HCT116 (cell line): ENCODE measurements around the gene SNED1. TPM values are rescaled to one million over a fixed set of nuclear protein-coding genes. Genes with fewer than 3 reads are reported as not detected.

ENCODE experiments used
- ATAC-seq: fragments of 200-7000 bp; cut with Tn5 transposase; 2 replicates; pipeline ENCODE4 v1.9.1; 2020; ENCODE audit warnings: mild to moderate bottlenecking, moderate library complexity
- BruUV-seq: library from RNA; stranded (reverse); fragments of 400-500 nt; replicated peaks from 2 replicates; lab custom pipeline; 2021; lab: Mats Ljungman, UMichigan
- CTCF ChIA-PET: fragments of 300-600 bp; sonication (Branson Sonifier 250); formaldehyde crosslinking; loops from one replicate; lab custom pipeline; 2021; ENCODE audit warnings: antibody characterized with exemption; lab: Charles Lee
- POLR2A ChIA-PET: fragments of 300-600, 350-600 bp; sonication (Branson Sonifier 250); formaldehyde crosslinking; loops from one replicate; lab custom pipeline; 2021; ENCODE audit warnings: antibody characterized with exemption; lab: Charles Lee
- RAD21 ChIA-PET, 2 experiments: fragments of 300-600 bp; sonication (Branson Sonifier 250); formaldehyde crosslinking; loops; one replicate each; lab custom pipeline; 2023; ENCODE audit warnings: low total read pairs in 2 of 2; ENCODE audit not compliant: uncharacterized antibody in 2 of 2, unreplicated experiment in 2 of 2, low non-redundant PET in 1 of 2; lab: Charles Lee
- DNase-seq: peaks from one replicate; pipeline ENCODE4 v3.0.0-alpha.2; 2010; ENCODE audit warnings: low read depth, low spot score
- H2AFZ ChIP-seq: fragments of 200-600 bp; shearing (Covaris generic), sonication (generic); 2 replicates; pipeline ENCODE4 v1.6.1; 2017; ENCODE audit warnings: low read depth, mixed run types, mixed read lengths, antibody characterized with exemption, low read length; ENCODE audit not compliant: poor library complexity, severe bottlenecking
- H3K27ac ChIP-seq: 2 replicates; pipeline ENCODE4 v1.5.1; 2012; ENCODE audit warnings: low read depth, low read length
- H3K27me3 ChIP-seq: fragments of 200-600 bp; sonication (generic); 2 replicates; pipeline ENCODE4 v1.6.1; 2016; ENCODE audit warnings: mixed run types, low read length, mixed read lengths; ENCODE audit not compliant: insufficient read depth
- H3K36me3 ChIP-seq, 2 experiments: fragments of 200-500 bp in 1 of 2; fragments of 200-600 bp in 1 of 2; sonication (Bioruptor generic) in 1 of 2; sonication (generic) in 1 of 2; 2 replicates each; pipeline versions ENCODE4 v1.5.1 to v1.6.1; 2014 to 2016; ENCODE audit warnings: low read length in 2 of 2, inconsistent platforms in 1 of 2, mixed read lengths in 1 of 2, mixed run types in 1 of 2; ENCODE audit not compliant: insufficient read depth in 2 of 2, control insufficient read depth in 1 of 2
- H3K4me1 ChIP-seq, 2 experiments: fragments of 200-600 bp in 1 of 2; sonication (generic) in 1 of 2; 2 replicates each; pipeline versions ENCODE4 v1.5.1 to v1.6.1; 2012 to 2017; ENCODE audit warnings: low read length in 2 of 2, inconsistent platforms in 1 of 2, mild to moderate bottlenecking in 1 of 2, mixed read lengths in 1 of 2, mixed run types in 1 of 2, moderate library complexity in 1 of 2; ENCODE audit not compliant: insufficient read depth in 2 of 2, control insufficient read depth in 1 of 2
- H3K4me2 ChIP-seq: fragments of 200-600 bp; sonication (generic); 2 replicates; pipeline ENCODE4 v1.6.1; 2017; ENCODE audit warnings: mixed run types, low read length, mixed read lengths
- H3K4me3 ChIP-seq, 2 experiments: fragments of 200-600 bp in 1 of 2; sonication (generic) in 1 of 2; replicated peaks in 1 of 2; 2 replicates each; pipeline ENCODE4 v1.5.1; 2011 to 2016; ENCODE audit warnings: low read length in 2 of 2, control low read depth in 1 of 2, low read depth in 1 of 2, mild to moderate bottlenecking in 1 of 2, mixed read lengths in 1 of 2, mixed run types in 1 of 2
- H3K79me2 ChIP-seq: fragments of 200-600 bp; sonication (generic); 2 replicates; pipeline ENCODE4 v1.6.1; 2017; ENCODE audit warnings: mild to moderate bottlenecking, mixed run types, low read length, moderate library complexity, mixed read lengths; ENCODE audit not compliant: insufficient read depth
- H3K9ac ChIP-seq: fragments of 200-600 bp; sonication (generic); 2 replicates; pipeline ENCODE4 v1.6.1; 2016; ENCODE audit warnings: low read length, mixed read lengths
- H3K9me2 ChIP-seq: fragments of 200-600 bp; sonication (generic), shearing (Covaris generic); 2 replicates; pipeline ENCODE4 v1.6.1; 2017; ENCODE audit warnings: mixed run types, mild to moderate bottlenecking, moderate library complexity; ENCODE audit not compliant: insufficient read depth
- H3K9me3 ChIP-seq, 2 experiments: fragments of 200-500 bp in 1 of 2; fragments of 200-600 bp in 1 of 2; sonication (Bioruptor generic) in 1 of 2; sonication (generic) in 1 of 2; 2 replicates each; pipeline ENCODE4 v1.6.1; 2014 to 2017; ENCODE audit warnings: low read length in 2 of 2, mixed read lengths in 2 of 2, inconsistent platforms in 1 of 2, low read depth in 1 of 2, mild to moderate bottlenecking in 1 of 2, mixed run types in 1 of 2, moderate library complexity in 1 of 2; ENCODE audit not compliant: control insufficient read depth in 1 of 2, insufficient read depth in 1 of 2
- H4K20me1 ChIP-seq: fragments of 200-600 bp; sonication (generic), shearing (Covaris generic); 2 replicates; pipeline ENCODE4 v1.6.1; 2017; ENCODE audit warnings: mixed run types, mild to moderate bottlenecking, moderate library complexity; ENCODE audit not compliant: insufficient read depth
- ATF3 ChIP-seq: IDR thresholded peaks from 2 replicates; pipeline ENCODE4 v1.6.1; 2012
- CEBPB ChIP-seq: IDR thresholded peaks from 2 replicates; pipeline ENCODE4 v1.6.1; 2012; ENCODE audit warnings: low read depth
- EGR1 ChIP-seq: IDR thresholded peaks from 2 replicates; pipeline ENCODE4 v1.6.1; 2012; ENCODE audit warnings: low read depth
- EZH2phosphoT487 ChIP-seq: fragments of 200-600 bp; IDR thresholded peaks from 2 replicates; pipeline ENCODE4 v1.6.1; 2018; ENCODE audit warnings: antibody characterized with exemption, borderline replicate concordance
- FOSL1 ChIP-seq: IDR thresholded peaks from 2 replicates; pipeline ENCODE4 v1.6.1; 2012; ENCODE audit warnings: low read depth
- JUND ChIP-seq: IDR thresholded peaks from 2 replicates; pipeline ENCODE4 v1.6.1; 2012
- POLR2A ChIP-seq: IDR thresholded peaks from 2 replicates; pipeline ENCODE4 v1.7.0; 2011; ENCODE audit warnings: borderline replicate concordance; ENCODE audit not compliant: insufficient read depth, insufficient read length; ENCODE audit errors: extremely low read depth
- POLR2AphosphoS5 ChIP-seq: IDR thresholded peaks from 2 replicates; pipeline ENCODE4 v1.6.1; 2011; ENCODE audit warnings: mild to moderate bottlenecking, low read depth, low read length, moderate library complexity
- RAD21 ChIP-seq: IDR thresholded peaks from 2 replicates; pipeline ENCODE4 v1.6.1; 2012; ENCODE audit warnings: low read depth, mild to moderate bottlenecking
- SIN3A ChIP-seq: IDR thresholded peaks from 2 replicates; pipeline ENCODE4 v1.6.1; 2012; ENCODE audit warnings: low read depth
- SP1 ChIP-seq: IDR thresholded peaks from 2 replicates; pipeline ENCODE4 v1.6.1; 2012; ENCODE audit warnings: low read depth
- SRF ChIP-seq: IDR thresholded peaks from 2 replicates; pipeline ENCODE4 v1.6.1; 2012; ENCODE audit warnings: low read depth
- TCF7L2 ChIP-seq: IDR thresholded peaks from 2 replicates; pipeline ENCODE4 v1.7.0; 2011; ENCODE audit warnings: borderline replicate concordance, inconsistent platforms; ENCODE audit not compliant: insufficient read depth, insufficient read length; ENCODE audit errors: extremely low read depth
- YY1 ChIP-seq: IDR thresholded peaks from 2 replicates; pipeline ENCODE4 v1.6.1; 2011; ENCODE audit warnings: low read length, low read depth, moderate library complexity, mild to moderate bottlenecking; ENCODE audit not compliant: insufficient replicate concordance; ENCODE audit errors: extremely low read depth
- ZBTB33 ChIP-seq: IDR thresholded peaks from 2 replicates; pipeline ENCODE4 v1.6.1; 2011; ENCODE audit warnings: mild to moderate bottlenecking, low read length, moderate library complexity; ENCODE audit not compliant: insufficient replicate concordance; ENCODE audit errors: extremely low read depth
- ZFX ChIP-seq: fragments of 450-650 bp; IDR thresholded peaks from 2 replicates; pipeline ENCODE4 v1.6.1; 2017
- intact Hi-C: fragments of 100-400 bp; cut with micrococcal nuclease; formaldehyde crosslinking; loops from 2 replicates; pipeline ENCODE4 v1.10.0; 2022
- total RNA-seq: library from RNA; stranded (reverse); gene quantifications from one replicate; pipeline ENCODE4 v1.2.1, GENCODE V29; 2021; ENCODE audit not compliant: unreplicated experiment
- TF ChIP-seq, protein P1 (sequence below): IDR thresholded peaks from 2 replicates; pipeline ENCODE4 v1.6.1; 2012

SNED1 gene
- total RNA-seq, 1 experiment from 2014 or later, result 9.6 TPM

DNA sequence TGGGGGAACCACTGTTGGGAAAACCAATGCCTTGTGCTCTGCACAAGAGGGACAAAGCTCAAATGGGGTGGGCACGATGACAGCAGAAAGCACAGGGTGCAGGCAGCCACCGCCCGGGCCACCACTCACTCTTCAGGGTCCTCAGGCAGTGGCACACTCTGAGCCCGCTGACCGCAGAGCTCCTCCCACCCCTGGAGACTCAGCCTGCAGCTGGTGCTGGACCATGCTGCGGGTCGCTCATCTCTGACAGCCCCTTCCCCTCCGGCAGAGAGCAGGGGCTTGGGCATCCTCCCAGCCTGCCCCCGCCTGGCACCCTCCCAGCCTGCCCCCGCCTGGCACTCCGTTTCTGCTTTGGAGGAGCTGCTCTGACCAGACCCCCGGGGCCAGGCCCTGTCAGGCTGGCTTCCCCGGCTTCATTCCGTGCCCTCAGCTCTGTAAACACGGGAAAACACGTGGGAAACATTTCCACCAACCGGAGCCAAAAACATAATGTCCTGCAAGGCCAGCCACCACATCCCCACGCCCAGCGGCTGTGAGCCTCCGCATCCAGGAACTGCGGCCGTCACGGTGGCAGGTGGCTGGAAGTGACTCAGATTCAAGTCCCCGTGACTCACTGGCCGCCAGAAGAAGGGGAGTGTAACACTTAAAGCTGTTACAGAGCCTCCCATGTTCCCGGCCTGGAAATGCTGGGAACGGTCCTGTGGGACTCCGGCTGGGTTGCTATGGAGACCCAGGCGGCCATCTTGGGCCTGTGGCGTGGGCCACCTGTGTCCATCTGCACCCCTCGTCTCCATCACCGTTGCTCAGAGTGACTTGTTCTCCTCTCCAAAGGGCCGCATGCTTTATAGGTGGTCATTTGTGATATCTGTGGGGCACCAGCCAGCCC is 6.8 kb upstream of the SNED1 start (continued):
- TF ChIP-seq EGR1 (no peak), JUND (no peak), TCF7L2 (peak; percentile 63)
- TF ChIP-seq, protein P1, sequence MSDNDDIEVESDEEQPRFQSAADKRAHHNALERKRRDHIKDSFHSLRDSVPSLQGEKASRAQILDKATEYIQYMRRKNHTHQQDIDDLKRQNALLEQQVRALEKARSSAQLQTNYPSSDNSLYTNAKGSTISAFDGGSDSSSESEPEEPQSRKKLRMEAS, result no peak

GRCh38 chr2:240992572-240993291 is 5.7 kb upstream of the SNED1 start:
- no TSS peak for BruUV-seq
- Histone ChIP-seq H3K4me1 (peaks cover 7 to 24% of the 10 kb centered on the region in 2 experiments; a peak in 3 of 4 replicates), H3K4me3 (no peak overlapping the region), H3K79me2 (no peaks in the 10 kb centered on the region), H4K20me1 (no peaks in the 10 kb centered on the region), H3K36me3 (no peaks in the 10 kb centered on the region), H3K9me3 (no peaks in the 10 kb centered on the region), H3K27ac (no peak overlapping the region), H3K9ac (no peak overlapping the region), H2AFZ (no peak overlapping the region), H3K27me3 (no peaks in the 10 kb centered on the region), H3K9me2 (no peaks in the 10 kb centered on the region), H3K4me2 (peak overlapping the region; percentile 51; the same call in 1 of the 2 replicates)
- CTCF ChIA-PET, result no interaction called here
- ATAC-seq (no peak), DNase-seq (no peak)
- POLR2A ChIA-PET, result no interaction called here
- RAD21 ChIA-PET, result no interaction called here
- TF ChIP-seq EZH2phosphoT487 (no peak), SP1 (no peak), ATF3 (no peak), YY1 (no peak), CEBPB (no peak), RAD21 (no peak), POLR2AphosphoS5 (no peak), FOSL1 (no peak), TCF7L2 (no peak), POLR2A (no peak), SIN3A (no peak), SRF (no peak), ZFX (no peak), ZBTB33 (no peak)
- TF ChIP-seq, protein P1, result no peak
- intact Hi-C loops, result no loop called here
